ENCODE data around the gene HERC2.

HERC2 gene

DNA sequence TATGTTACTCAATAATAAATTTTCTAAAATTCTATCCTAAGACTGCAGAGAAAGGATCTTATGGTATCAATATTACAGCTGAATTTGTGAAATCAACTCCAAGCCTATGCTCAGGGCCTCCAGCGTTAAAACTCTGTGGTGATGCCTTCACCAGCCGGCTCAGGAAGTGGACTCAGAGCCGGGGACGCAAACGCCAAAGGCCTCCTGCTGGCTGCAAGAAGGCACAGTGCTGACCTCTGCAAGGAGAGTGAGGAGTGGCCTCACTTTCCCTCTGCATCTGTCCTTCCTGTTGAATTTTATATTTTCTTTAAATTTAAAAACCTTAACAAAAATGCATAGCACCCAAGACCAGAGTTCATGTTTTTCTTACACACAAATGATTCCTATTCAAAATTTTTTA lies 48.5 kb downstream of the HERC2 start:
- DNase-seq (ENCODE audit: extremely low read depth, low read depth), result no peak
- TF ChIP-seq, protein P1, sequence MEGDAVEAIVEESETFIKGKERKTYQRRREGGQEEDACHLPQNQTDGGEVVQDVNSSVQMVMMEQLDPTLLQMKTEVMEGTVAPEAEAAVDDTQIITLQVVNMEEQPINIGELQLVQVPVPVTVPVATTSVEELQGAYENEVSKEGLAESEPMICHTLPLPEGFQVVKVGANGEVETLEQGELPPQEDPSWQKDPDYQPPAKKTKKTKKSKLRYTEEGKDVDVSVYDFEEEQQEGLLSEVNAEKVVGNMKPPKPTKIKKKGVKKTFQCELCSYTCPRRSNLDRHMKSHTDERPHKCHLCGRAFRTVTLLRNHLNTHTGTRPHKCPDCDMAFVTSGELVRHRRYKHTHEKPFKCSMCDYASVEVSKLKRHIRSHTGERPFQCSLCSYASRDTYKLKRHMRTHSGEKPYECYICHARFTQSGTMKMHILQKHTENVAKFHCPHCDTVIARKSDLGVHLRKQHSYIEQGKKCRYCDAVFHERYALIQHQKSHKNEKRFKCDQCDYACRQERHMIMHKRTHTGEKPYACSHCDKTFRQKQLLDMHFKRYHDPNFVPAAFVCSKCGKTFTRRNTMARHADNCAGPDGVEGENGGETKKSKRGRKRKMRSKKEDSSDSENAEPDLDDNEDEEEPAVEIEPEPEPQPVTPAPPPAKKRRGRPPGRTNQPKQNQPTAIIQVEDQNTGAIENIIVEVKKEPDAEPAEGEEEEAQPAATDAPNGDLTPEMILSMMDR (IDR thresholded peaks at IDR 0.05; ENCODE audit: low read depth, low read length, missing control alignments), result no peak

DNA sequence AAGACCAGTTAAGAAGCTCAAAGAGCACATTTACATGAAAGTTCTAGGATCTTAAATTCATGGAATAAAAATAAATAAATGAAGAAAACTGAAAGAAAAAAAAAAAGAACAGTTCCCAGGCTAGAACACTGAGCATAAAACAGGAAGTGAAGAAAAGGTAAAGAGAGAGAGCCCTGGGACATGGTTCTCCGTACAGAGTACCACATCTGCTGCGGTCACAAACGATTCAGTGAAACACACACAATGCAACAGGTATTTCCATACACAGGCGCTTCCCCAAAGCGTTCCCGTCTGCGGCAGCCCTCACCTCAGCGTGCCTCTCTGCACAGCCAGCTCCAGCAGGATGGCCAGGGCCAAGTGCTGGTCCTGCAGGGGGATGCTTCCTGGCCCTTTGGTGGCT lies 49.4 kb downstream of the HERC2 start:
- TF ChIP-seq, protein P1 (IDR thresholded peaks at IDR 0.05; ENCODE audit: low read depth, low read length, missing control alignments), result no peak
- H3K4me3 ChIP-seq (replicated peaks; ENCODE audit: low read depth, low read length), result no peak overlapping the region
- no peak for DNase-seq (ENCODE audit: extremely low read depth, low read depth)

More for the DNA sequence above, 48.5 kb downstream of the HERC2 start:
- no peak overlapping the region for H3K4me3 ChIP-seq (replicated peaks; ENCODE audit: low read depth, low read length)

DNA sequence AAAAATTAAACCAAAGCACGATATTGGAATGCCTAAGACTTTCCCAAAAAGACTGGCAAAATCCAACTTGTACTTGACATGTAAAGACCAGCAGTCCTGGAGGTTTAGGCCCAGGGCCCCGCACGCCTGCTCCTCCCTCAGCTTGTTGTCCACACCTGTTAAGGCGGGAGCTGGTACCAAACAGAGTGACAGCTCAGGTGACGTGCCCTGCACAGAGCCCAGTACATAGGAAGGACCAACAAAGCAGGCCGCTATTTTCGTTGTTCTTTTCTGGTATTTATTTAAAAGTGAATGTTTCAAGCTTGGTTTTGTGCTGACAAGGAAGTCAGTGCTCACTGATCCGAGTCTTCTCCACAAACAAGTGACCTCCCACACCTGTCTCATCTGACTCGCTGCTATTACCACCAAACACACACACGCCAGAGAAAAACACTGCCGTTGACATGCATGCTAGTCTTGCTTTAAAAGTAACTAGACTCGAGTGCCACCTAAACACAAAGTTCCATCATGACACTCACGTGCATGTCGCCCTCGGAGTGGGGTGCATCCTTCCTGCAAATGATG lies 50.2 kb downstream of the HERC2 start:
- TF ChIP-seq, protein P1 (IDR thresholded peaks at IDR 0.05; ENCODE audit: low read depth, low read length, missing control alignments), result no peak
- H3K4me3 ChIP-seq (replicated peaks; ENCODE audit: low read depth, low read length), result no peak overlapping the region
- no peak for DNase-seq (ENCODE audit: extremely low read depth, low read depth)

DNA sequence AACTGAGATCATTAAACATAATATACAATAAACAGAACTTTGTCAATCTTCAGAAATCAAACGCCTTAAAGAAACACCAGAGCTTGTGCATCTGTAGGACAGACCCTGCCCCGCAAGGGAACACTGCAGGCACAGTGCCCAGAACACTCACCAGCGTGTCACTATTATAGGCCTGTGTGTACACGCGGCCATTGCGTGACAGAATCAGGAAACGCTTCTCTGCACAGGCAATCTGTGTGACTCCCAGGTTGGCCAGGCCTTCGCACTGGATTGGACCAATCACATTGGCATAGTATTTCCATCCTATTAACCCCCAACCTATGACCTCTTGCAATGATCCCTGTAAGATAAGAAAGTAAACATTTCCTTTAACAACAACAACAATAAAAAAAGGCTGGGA lies 52.9 kb downstream of the HERC2 start:
- no peak overlapping the region for H3K4me3 ChIP-seq (replicated peaks; ENCODE audit: low read depth, low read length)
- TF ChIP-seq, protein P1 (IDR thresholded peaks at IDR 0.05; ENCODE audit: low read depth, low read length, missing control alignments), result no peak
- no peak for DNase-seq (ENCODE audit: extremely low read depth, low read depth)

DNA sequence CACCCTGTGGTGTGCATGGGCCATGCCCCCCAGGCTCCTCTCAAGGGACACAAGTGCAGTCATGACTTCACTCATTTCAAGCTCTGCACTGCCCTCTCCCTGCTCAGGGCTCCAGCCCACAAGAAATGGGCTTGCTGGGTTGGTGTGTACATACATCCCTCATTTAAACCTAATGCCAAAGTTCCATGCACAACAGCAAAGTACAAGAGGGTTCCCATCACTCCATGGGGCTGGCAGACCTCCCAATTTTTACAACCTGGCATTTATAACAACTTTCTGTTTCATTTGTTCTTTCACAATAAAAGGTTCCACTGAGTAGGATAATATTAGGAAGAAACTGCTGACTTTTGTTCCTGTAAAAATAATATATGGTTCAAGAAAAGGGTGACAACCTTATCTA lies 54.3 kb downstream of the HERC2 start:
- no peak overlapping the region for H3K4me3 ChIP-seq (replicated peaks; ENCODE audit: low read depth, low read length)
- DNase-seq (ENCODE audit: extremely low read depth, low read depth), result no peak
- TF ChIP-seq, protein P1 (IDR thresholded peaks at IDR 0.05; ENCODE audit: low read depth, low read length, missing control alignments), result no peak

DNA sequence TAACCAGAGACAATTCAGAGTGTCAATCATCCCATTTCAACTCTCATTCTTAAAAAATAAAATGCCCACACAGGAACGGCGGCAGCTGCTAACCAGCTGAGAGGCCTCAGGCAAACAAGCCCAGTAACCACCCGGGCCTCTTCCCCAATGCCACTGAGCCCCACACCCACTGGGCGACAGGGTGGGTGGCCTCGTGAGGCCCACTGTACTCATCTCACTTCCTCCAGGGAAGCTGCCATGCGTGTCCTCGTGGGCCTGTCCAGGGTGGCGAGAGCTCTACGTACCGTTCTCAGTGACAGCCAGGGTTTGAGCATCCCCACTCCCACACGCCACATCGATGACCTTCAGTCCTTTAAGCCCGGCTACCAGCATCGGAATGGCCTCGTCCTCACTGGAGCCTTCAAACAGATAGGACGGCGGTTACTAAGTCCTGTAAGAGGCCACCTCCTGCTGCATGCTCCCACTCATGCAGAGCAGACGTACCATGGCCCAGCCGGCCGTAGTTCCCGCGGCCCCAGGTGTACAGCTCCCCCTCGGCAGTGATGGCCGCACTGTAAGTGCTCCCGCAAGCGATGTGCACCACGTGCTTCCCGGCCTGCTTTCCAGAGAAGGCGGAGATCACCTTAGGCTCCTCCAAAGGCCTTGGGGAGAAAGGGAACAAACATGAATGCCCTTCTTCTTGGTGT lies 56.5 kb downstream of the HERC2 start:
- DNase-seq (ENCODE audit: extremely low read depth, low read depth), result no peak
- TF ChIP-seq, protein P1 (IDR thresholded peaks at IDR 0.05; ENCODE audit: low read depth, low read length, missing control alignments), result no peak
- H3K4me3 ChIP-seq (replicated peaks; ENCODE audit: low read depth, low read length), result no peak overlapping the region

Data from HFF-Myc (cell line).